Measurements from ENCODE around the gene VMP1.

DNA sequence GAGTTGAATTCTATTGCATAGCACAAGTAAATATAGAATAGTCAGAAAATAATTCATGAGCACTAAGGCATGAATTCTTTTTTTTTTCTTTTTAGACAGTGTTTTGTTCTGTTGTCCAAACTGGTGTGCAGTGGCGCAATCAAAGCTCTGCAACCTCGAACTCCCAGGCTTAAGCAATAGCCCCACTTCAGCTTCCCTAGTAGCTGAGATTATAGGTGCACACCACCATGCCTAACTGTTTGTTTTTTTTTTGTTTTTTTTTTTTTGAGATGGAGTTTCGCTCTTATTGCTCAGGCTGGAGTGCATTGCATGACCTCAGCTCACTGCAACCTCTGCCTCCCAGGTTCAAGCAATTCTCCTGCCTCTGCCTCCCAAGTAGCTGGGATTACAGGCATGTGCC lies 168.7 kb downstream of the VMP1 start:
- TF ChIP-seq, protein P1, sequence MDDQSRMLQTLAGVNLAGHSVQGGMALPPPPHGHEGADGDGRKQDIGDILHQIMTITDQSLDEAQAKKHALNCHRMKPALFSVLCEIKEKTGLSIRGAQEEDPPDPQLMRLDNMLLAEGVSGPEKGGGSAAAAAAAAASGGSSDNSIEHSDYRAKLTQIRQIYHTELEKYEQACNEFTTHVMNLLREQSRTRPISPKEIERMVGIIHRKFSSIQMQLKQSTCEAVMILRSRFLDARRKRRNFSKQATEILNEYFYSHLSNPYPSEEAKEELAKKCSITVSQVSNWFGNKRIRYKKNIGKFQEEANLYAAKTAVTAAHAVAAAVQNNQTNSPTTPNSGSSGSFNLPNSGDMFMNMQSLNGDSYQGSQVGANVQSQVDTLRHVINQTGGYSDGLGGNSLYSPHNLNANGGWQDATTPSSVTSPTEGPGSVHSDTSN (CRISPR knock-in tag; IDR thresholded peaks at IDR 0.05): no peak
- TF ChIP-seq, protein P2, sequence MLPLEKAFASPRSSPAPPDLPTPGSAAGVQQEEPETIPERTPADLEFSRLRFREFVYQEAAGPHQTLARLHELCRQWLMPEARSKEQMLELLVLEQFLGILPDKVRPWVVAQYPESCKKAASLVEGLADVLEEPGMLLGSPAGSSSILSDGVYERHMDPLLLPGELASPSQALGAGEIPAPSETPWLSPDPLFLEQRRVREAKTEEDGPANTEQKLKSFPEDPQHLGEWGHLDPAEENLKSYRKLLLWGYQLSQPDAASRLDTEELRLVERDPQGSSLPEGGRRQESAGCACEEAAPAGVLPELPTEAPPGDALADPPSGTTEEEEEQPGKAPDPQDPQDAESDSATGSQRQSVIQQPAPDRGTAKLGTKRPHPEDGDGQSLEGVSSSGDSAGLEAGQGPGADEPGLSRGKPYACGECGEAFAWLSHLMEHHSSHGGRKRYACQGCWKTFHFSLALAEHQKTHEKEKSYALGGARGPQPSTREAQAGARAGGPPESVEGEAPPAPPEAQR (tag by site-specific recombination; IDR thresholded peaks at IDR 0.05): no peak
- TF ChIP-seq, protein P3, sequence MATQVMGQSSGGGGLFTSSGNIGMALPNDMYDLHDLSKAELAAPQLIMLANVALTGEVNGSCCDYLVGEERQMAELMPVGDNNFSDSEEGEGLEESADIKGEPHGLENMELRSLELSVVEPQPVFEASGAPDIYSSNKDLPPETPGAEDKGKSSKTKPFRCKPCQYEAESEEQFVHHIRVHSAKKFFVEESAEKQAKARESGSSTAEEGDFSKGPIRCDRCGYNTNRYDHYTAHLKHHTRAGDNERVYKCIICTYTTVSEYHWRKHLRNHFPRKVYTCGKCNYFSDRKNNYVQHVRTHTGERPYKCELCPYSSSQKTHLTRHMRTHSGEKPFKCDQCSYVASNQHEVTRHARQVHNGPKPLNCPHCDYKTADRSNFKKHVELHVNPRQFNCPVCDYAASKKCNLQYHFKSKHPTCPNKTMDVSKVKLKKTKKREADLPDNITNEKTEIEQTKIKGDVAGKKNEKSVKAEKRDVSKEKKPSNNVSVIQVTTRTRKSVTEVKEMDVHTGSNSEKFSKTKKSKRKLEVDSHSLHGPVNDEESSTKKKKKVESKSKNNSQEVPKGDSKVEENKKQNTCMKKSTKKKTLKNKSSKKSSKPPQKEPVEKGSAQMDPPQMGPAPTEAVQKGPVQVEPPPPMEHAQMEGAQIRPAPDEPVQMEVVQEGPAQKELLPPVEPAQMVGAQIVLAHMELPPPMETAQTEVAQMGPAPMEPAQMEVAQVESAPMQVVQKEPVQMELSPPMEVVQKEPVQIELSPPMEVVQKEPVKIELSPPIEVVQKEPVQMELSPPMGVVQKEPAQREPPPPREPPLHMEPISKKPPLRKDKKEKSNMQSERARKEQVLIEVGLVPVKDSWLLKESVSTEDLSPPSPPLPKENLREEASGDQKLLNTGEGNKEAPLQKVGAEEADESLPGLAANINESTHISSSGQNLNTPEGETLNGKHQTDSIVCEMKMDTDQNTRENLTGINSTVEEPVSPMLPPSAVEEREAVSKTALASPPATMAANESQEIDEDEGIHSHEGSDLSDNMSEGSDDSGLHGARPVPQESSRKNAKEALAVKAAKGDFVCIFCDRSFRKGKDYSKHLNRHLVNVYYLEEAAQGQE (tag by site-specific recombination; IDR thresholded peaks at IDR 0.05): no peak
- TF ChIP-seq ZNF792 (tag by site-specific recombination; IDR thresholded peaks at IDR 0.05) (no peak), ZNF600 (tag by site-specific recombination; IDR thresholded peaks at IDR 0.05) (no peak)
- TF ChIP-seq, protein P4, sequence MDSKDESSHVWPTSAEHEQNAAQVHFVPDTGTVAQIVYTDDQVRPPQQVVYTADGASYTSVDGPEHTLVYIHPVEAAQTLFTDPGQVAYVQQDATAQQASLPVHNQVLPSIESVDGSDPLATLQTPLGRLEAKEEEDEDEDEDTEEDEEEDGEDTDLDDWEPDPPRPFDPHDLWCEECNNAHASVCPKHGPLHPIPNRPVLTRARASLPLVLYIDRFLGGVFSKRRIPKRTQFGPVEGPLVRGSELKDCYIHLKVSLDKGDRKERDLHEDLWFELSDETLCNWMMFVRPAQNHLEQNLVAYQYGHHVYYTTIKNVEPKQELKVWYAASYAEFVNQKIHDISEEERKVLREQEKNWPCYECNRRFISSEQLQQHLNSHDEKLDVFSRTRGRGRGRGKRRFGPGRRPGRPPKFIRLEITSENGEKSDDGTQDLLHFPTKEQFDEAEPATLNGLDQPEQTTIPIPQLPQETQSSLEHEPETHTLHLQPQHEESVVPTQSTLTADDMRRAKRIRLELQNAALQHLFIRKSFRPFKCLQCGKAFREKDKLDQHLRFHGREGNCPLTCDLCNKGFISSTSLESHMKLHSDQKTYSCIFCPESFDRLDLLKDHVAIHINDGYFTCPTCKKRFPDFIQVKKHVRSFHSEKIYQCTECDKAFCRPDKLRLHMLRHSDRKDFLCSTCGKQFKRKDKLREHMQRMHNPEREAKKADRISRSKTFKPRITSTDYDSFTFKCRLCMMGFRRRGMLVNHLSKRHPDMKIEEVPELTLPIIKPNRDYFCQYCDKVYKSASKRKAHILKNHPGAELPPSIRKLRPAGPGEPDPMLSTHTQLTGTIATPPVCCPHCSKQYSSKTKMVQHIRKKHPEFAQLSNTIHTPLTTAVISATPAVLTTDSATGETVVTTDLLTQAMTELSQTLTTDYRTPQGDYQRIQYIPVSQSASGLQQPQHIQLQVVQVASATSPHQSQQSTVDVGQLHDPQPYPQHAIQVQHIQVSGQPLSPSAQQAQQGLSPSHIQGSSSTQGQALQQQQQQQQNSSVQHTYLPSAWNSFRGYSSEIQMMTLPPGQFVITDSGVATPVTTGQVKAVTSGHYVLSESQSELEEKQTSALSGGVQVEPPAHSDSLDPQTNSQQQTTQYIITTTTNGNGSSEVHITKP (tag by site-specific recombination; IDR thresholded peaks at IDR 0.05): no peak
- TF ChIP-seq, protein P5, sequence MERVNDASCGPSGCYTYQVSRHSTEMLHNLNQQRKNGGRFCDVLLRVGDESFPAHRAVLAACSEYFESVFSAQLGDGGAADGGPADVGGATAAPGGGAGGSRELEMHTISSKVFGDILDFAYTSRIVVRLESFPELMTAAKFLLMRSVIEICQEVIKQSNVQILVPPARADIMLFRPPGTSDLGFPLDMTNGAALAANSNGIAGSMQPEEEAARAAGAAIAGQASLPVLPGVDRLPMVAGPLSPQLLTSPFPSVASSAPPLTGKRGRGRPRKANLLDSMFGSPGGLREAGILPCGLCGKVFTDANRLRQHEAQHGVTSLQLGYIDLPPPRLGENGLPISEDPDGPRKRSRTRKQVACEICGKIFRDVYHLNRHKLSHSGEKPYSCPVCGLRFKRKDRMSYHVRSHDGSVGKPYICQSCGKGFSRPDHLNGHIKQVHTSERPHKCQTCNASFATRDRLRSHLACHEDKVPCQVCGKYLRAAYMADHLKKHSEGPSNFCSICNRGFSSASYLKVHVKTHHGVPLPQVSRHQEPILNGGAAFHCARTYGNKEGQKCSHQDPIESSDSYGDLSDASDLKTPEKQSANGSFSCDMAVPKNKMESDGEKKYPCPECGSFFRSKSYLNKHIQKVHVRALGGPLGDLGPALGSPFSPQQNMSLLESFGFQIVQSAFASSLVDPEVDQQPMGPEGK (tag by site-specific recombination; IDR thresholded peaks at IDR 0.05): no peak
- TF ChIP-seq, protein P6, sequence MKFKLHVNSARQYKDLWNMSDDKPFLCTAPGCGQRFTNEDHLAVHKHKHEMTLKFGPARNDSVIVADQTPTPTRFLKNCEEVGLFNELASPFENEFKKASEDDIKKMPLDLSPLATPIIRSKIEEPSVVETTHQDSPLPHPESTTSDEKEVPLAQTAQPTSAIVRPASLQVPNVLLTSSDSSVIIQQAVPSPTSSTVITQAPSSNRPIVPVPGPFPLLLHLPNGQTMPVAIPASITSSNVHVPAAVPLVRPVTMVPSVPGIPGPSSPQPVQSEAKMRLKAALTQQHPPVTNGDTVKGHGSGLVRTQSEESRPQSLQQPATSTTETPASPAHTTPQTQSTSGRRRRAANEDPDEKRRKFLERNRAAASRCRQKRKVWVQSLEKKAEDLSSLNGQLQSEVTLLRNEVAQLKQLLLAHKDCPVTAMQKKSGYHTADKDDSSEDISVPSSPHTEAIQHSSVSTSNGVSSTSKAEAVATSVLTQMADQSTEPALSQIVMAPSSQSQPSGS (tag by site-specific recombination; IDR thresholded peaks at IDR 0.05; ENCODE audit: low read depth): no peak
- TF ChIP-seq, protein P7, sequence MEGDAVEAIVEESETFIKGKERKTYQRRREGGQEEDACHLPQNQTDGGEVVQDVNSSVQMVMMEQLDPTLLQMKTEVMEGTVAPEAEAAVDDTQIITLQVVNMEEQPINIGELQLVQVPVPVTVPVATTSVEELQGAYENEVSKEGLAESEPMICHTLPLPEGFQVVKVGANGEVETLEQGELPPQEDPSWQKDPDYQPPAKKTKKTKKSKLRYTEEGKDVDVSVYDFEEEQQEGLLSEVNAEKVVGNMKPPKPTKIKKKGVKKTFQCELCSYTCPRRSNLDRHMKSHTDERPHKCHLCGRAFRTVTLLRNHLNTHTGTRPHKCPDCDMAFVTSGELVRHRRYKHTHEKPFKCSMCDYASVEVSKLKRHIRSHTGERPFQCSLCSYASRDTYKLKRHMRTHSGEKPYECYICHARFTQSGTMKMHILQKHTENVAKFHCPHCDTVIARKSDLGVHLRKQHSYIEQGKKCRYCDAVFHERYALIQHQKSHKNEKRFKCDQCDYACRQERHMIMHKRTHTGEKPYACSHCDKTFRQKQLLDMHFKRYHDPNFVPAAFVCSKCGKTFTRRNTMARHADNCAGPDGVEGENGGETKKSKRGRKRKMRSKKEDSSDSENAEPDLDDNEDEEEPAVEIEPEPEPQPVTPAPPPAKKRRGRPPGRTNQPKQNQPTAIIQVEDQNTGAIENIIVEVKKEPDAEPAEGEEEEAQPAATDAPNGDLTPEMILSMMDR (tag by site-specific recombination; IDR thresholded peaks at IDR 0.05): no peak
